Nephron (organoid): ENCODE data around the gene BCAS3.
A peak's percentile ranks its signal among the peaks of the same experiment; 100 is the strongest.

Experiments used
- H3K27ac Mint-ChIP-seq, 3 experiments: 2 replicates each; pipeline ENCODE4 v1.8.0; 2020; ENCODE audit warnings: mixed read lengths in 3 of 3, mild to moderate bottlenecking in 2 of 3, moderate library complexity in 1 of 3
- H3K27me3 Mint-ChIP-seq: 2 replicates; pipeline ENCODE4 v1.8.0; 2021; ENCODE audit warnings: low read depth, mild to moderate bottlenecking, moderate library complexity, mixed read lengths
- H3K36me3 Mint-ChIP-seq: 2 replicates; pipeline ENCODE4 v1.8.0; 2020; ENCODE audit warnings: low read depth, mixed read lengths
- H3K4me1 Mint-ChIP-seq: 2 replicates; pipeline ENCODE4 v1.8.0; 2020; ENCODE audit warnings: mixed read lengths
- H3K4me3 Mint-ChIP-seq, 3 experiments: 2 replicates each; pipeline ENCODE4 v1.8.0; 2020; ENCODE audit warnings: mild to moderate bottlenecking in 3 of 3, mixed read lengths in 3 of 3, moderate library complexity in 2 of 3
- H3K9me3 Mint-ChIP-seq: 2 replicates; pipeline ENCODE4 v1.8.0; 2020; ENCODE audit warnings: mixed read lengths
- TF ChIP-seq, protein P1 (sequence below), 3 experiments: fragments of 200-600 bp; sonication (generic); IDR thresholded peaks; one replicate each; pipeline ENCODE4 v1.5.0; 2021; ENCODE audit warnings: antibody characterized with exemption in 3 of 3; ENCODE audit not compliant: unreplicated experiment in 3 of 3

The BCAS3 gene

DNA sequence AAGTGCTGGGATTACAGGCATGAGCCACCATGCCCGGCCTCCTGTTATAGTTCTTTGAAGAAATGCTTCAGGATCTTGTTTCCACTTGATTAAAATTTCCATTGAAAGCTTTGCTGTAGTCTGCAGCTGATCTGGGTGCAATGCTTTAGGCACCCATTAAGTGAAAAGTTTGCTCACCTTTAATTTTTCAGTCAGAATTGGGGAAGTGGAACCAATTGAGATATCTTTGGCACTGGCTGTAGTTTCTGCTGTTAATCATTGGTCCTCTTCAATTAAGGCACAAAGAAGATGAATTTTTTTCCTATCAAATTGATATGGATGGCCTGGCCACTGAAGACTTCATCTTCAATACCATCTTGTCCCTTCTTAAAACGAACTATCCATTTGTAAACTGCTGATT, 385.9 kb downstream of the BCAS3 start:
- no peaks in the 10 kb centered on the region for H3K36me3 Mint-ChIP-seq
- no peak overlapping the region for H3K4me3 Mint-ChIP-seq
- no peaks in the 10 kb centered on the region for H3K9me3 Mint-ChIP-seq
- H3K4me1 Mint-ChIP-seq: peaks cover 19% of the 10 kb centered on the region
- H3K27ac Mint-ChIP-seq: no peak overlapping the region
- no peaks in the 10 kb centered on the region for H3K27me3 Mint-ChIP-seq
- TF ChIP-seq, protein P1, sequence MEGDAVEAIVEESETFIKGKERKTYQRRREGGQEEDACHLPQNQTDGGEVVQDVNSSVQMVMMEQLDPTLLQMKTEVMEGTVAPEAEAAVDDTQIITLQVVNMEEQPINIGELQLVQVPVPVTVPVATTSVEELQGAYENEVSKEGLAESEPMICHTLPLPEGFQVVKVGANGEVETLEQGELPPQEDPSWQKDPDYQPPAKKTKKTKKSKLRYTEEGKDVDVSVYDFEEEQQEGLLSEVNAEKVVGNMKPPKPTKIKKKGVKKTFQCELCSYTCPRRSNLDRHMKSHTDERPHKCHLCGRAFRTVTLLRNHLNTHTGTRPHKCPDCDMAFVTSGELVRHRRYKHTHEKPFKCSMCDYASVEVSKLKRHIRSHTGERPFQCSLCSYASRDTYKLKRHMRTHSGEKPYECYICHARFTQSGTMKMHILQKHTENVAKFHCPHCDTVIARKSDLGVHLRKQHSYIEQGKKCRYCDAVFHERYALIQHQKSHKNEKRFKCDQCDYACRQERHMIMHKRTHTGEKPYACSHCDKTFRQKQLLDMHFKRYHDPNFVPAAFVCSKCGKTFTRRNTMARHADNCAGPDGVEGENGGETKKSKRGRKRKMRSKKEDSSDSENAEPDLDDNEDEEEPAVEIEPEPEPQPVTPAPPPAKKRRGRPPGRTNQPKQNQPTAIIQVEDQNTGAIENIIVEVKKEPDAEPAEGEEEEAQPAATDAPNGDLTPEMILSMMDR (IDR thresholded peaks at IDR 0.05; ENCODE audit: unreplicated experiment in 3 of 3): no peak

DNA sequence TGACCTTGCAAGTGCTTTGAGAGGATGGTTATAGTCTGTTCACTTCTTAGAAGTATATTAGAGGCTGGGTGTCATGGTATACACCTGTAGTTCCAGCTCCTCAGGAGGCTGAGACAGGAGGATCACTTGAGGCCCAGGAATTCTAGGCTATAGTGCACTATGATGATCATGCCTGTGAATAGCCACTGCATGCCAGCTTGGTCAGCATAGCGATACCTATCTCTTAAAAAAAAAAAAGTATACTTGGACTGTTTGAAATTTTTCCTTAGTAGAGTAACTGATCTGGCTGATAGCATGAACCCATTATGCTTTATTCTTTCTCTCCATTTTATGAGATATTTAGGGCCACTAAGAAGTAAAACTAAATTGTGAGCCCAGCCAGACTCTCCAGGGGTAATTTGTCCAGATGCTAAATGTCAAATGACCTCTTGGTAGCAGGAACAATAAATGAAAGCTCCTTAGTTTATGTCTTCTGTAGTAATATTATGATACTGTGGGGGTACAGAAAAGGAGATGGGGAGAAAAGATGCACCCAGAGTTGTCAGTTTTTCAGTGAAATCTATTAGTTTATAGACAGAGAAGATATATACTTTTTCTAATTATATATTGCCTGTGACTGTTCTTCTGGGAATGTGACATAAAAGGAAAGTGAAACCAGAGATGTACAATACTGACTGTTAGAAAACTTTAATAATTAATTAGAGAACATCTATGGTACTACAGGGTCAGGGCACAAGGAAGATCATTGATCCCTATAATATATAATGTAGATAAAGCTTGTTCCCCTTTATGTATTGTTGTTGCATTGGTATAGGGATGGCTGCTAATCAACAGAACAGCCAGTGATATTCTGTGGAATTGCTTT, 386.7 kb downstream of the BCAS3 start:
- TF ChIP-seq, protein P1 (IDR thresholded peaks at IDR 0.05; ENCODE audit: unreplicated experiment in 3 of 3): no peak
- Mint-ChIP-seq H3K27ac (peak overlapping the region in 2 of 3 experiments; percentile 1 to 7), H3K36me3 (no peaks in the 10 kb centered on the region), H3K4me1 (peaks cover 19% of the 10 kb centered on the region), H3K27me3 (no peaks in the 10 kb centered on the region), H3K9me3 (no peaks in the 10 kb centered on the region), H3K4me3 (no peak overlapping the region)

DNA sequence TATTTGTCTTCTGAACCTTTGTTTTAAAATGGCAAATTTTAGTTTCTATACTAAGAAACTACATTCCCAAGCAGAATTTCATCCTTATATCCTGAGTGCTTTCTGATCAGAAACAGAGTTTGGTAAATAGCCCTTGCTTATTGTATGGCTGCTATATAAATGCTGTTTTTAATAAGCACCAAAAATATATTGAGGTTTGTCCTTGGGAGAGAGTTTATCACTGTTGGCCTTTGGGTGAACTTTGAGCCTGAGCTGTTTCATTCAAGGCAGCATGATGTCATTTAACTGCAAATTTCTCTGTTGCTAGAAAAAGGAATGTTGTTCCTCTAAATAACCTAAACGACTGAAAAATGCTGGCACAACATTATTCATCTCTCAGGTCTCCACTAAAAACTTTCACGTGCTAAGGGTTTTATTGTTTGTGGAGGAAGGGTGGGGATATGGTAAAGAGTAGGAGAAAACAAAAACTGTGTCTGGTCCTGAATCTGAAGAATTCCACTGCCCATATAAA, 387.7 kb downstream of the BCAS3 start:
- TF ChIP-seq, protein P1 (IDR thresholded peaks at IDR 0.05; ENCODE audit: unreplicated experiment in 3 of 3): no peak
- Mint-ChIP-seq H3K4me3 (no peak overlapping the region), H3K27ac (peak overlapping the region; percentile 65 to 80 (median 80)), H3K9me3 (no peaks in the 10 kb centered on the region), H3K27me3 (no peaks in the 10 kb centered on the region), H3K4me1 (peaks cover 19% of the 10 kb centered on the region), H3K36me3 (no peaks in the 10 kb centered on the region)

DNA sequence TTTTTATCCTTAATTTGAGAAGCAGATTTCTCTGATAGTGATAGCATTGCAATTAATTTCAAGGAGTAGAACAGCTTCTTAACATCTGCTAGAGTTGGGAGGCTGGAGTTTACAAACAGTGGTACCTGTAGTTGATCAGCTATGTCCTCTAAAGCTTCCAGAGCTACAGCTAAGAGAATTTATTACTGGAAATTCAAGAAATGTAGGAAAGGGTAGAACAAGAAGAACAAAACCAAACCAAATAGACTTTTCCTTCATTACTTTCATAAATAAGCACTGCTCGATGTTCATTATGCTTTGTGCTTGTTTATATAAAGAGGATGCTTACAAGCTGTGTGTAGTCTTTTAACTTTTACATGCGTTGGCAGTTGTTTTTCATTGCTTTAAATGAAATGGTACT, 388.4 kb downstream of the BCAS3 start:
- TF ChIP-seq, protein P1 (IDR thresholded peaks at IDR 0.05; ENCODE audit: unreplicated experiment in 3 of 3): no peak
- no peaks in the 10 kb centered on the region for H3K36me3 Mint-ChIP-seq

DNA sequence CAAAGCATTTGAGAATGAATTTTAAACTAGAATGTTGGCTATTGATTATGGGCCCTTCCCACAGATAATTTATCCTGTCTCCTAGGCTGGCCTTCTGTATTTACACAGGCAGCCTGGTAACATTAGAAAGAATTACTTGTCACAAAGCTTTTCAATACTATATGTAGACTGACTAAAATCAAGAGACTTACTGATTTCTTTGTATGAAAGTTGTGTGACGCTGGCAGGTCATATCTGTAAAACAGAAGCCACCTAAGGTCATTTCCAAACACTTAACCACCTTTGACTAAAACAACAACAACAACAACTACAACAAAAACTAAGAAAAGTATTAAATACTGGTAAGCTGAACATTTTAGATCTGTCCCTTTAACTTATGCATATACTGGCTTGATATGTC, 393.0 kb downstream of the BCAS3 start:
- no peaks in the 10 kb centered on the region for H3K9me3 Mint-ChIP-seq
- TF ChIP-seq, protein P1 (IDR thresholded peaks at IDR 0.05; ENCODE audit: unreplicated experiment in 3 of 3): no peak
- no peak overlapping the region for H3K27ac Mint-ChIP-seq
- H3K27me3 Mint-ChIP-seq: no peaks in the 10 kb centered on the region
- H3K4me3 Mint-ChIP-seq: no peak overlapping the region
- H3K36me3 Mint-ChIP-seq: no peaks in the 10 kb centered on the region
- H3K4me1 Mint-ChIP-seq: peaks cover 5% of the 10 kb centered on the region

More for the DNA sequence above, 388.4 kb downstream of the BCAS3 start:
- no peak overlapping the region for H3K4me3 Mint-ChIP-seq
- H3K9me3 Mint-ChIP-seq: no peaks in the 10 kb centered on the region
- no peaks in the 10 kb centered on the region for H3K27me3 Mint-ChIP-seq
- peak overlapping the region; percentile 49 to 80 (median 65) for H3K27ac Mint-ChIP-seq
- H3K4me1 Mint-ChIP-seq: peaks cover 19% of the 10 kb centered on the region
